HG03039 (cell line): ENCODE results near the gene PDIA4.
"Not testable (repeated sequence)": the region's sequence is repeated elsewhere in the genome, so short reads cannot be mapped to it uniquely, and the experiment has no call there.

ENCODE experiments used
- ATAC-seq: cut with Tn5 transposase; IDR thresholded peaks from one replicate; pipeline ENCODE4 v1.9.1; 2021; ENCODE audit warnings: mild to moderate bottlenecking, moderate library complexity; ENCODE audit not compliant: unreplicated experiment

The PDIA4 gene

GRCh38 chr7:149004405-149005370, 23.6 kb downstream of the PDIA4 start:
- ATAC-seq: no peak

- ATAC-seq: no peak
Measured at GRCh38 chr7:149003560-149004305, 24.6 kb downstream of the PDIA4 start.

- no peak for ATAC-seq
Measured at GRCh38 chr7:149003018-149003417, 25.3 kb downstream of the PDIA4 start.

GRCh38 chr7:149002604-149003003, 25.7 kb downstream of the PDIA4 start:
- no peak for ATAC-seq

GRCh38 chr7:149001427-149002068, 26.8 kb downstream of the PDIA4 start:
- ATAC-seq: no peak

GRCh38 chr7:149000961-149001360, 27.3 kb downstream of the PDIA4 start:
- ATAC-seq: no peak

- ATAC-seq: no peak
Measured at GRCh38 chr7:148999192-148999591, 29.1 kb downstream of the PDIA4 start.

GRCh38 chr7:148997497-148997896, 30.8 kb downstream of the PDIA4 start:
- ATAC-seq: no peak

GRCh38 chr7:148994576-148994975, 33.7 kb downstream of the PDIA4 start:
- no peak for ATAC-seq

- no peak for ATAC-seq
Measured at GRCh38 chr7:148993193-148993592, 35.1 kb downstream of the PDIA4 start.

GRCh38 chr7:148991536-148991935, 36.8 kb downstream of the PDIA4 start:
- ATAC-seq: no peak

GRCh38 chr7:148987751-148988512, 40.4 kb downstream of the PDIA4 start:
- no peak for ATAC-seq

GRCh38 chr7:148987010-148987750, 41.1 kb downstream of the PDIA4 start:
- ATAC-seq: peak; percentile 91

- ATAC-seq: no peak
Measured at GRCh38 chr7:148986742-148987009, 41.6 kb downstream of the PDIA4 start.

- peak; percentile 50 for ATAC-seq
Measured at GRCh38 chr7:148983200-148984146, 44.8 kb downstream of the PDIA4 start.

- ATAC-seq: no peak
Measured at GRCh38 chr7:148982654-148983199, 45.6 kb downstream of the PDIA4 start.

- ATAC-seq: no peak
Measured at GRCh38 chr7:148979827-148980226, 48.5 kb downstream of the PDIA4 start.

GRCh38 chr7:148979072-148979471, 49.2 kb downstream of the PDIA4 start:
- not testable (repeated sequence) for ATAC-seq

GRCh38 chr7:148978091-148978490, 50.2 kb downstream of the PDIA4 start:
- no peak for ATAC-seq
